Progenitor cell of endocrine pancreas (in vitro differentiated cells): Measurements from ENCODE around the gene WNT2B. TPM values are rescaled to one million over a fixed set of nuclear protein-coding genes. Genes with fewer than 3 reads are reported as not detected.

Experiments
- DNase-seq: peaks from one replicate; pipeline ENCODE4 v3.0.0; 2021; ENCODE audit warnings: low spot score; ENCODE audit not compliant: unreplicated experiment
- H3K27ac Mint-ChIP-seq: 2 replicates; pipeline ENCODE4 v1.8.0; 2021; ENCODE audit warnings: mild to moderate bottlenecking, moderate library complexity, mixed read lengths
- H3K27me3 Mint-ChIP-seq: 2 replicates; pipeline ENCODE4 v1.8.0; 2021; ENCODE audit warnings: mixed read lengths
- H3K36me3 Mint-ChIP-seq: 2 replicates; pipeline ENCODE4 v1.8.0; 2022; ENCODE audit warnings: mixed read lengths; ENCODE audit not compliant: insufficient read depth
- H3K4me1 Mint-ChIP-seq: 2 replicates; pipeline ENCODE4 v1.8.0; 2021; ENCODE audit warnings: low read depth, mixed read lengths
- H3K4me3 Mint-ChIP-seq: 2 replicates; pipeline ENCODE4 v1.8.0; 2021; ENCODE audit warnings: low read depth, mild to moderate bottlenecking, moderate library complexity, mixed read lengths
- H3K9me3 Mint-ChIP-seq: 2 replicates; pipeline ENCODE4 v1.8.0; 2021; ENCODE audit warnings: low read depth, mixed read lengths
- long read RNA-seq: library from polyadenylated mRNA; unstranded; transcript quantifications from one replicate; pipeline ENCODE4 v2.0.0, GENCODE V29; 2020
- total RNA-seq: library from RNA; stranded (reverse); gene quantifications from 2 replicates; pipeline ENCODE4 v1.2.1, GENCODE V29; 2021
- TF ChIP-seq, protein P1 (sequence below): fragments of 200-600 bp; sonication (generic); IDR thresholded peaks from one replicate; pipeline ENCODE4 v1.5.0; 2021; ENCODE audit warnings: antibody characterized with exemption, mild to moderate bottlenecking; ENCODE audit not compliant: unreplicated experiment

WNT2B gene
- 0.77 and 1.6 TPM in 2 replicates for total RNA-seq
- long read RNA-seq, partial matches to known transcripts: 0 of 1 reads
- long read RNA-seq, other reads (novel, unspliced or antisense): 1 of 1 reads

DNA sequence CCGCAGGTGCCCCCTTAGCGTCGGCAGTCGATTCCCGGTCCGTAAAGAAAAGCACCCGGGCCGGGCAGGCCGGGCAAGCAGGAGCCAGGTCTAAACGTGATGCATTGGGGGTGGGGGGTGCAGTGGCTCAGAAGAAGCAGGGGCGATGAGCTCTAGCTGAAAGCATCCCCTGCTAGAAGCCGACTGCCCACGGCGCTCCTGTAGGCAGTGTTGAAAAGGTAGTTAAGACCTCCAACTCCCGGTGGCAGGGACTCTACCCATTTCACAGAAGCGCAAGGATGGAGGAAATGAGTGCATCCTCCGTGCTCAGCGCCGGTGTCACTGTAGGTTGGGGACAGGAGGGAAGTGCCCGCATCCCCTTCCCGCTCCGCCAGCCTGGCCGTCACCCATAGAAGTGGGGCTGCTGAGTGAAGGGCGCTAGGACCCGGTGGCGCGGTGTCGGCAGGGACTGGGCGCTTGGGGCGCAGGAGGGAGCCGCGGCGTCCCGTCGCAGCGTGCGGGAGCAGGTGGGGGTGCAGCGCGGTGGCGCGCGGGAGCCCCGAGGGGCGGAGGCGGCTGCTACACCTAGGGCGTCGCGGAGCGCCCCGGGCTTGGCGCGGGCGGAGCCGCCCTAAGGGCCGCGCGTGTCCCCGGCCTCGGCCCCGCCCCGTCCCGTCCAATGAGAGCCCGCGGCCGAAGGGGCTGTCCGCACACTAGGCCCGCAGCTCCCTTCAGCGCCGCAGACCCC, at the start of gene WNT2B:
Gene WNT2B (plus strand): TSS at position 688 of the 727 bp plus-strand sequence. CDS start 298 bp downstream, outside the sequence.
- no peak for DNase-seq
- no peak within 1 kb of the TSS for H3K27ac Mint-ChIP-seq
- TF ChIP-seq, protein P1, sequence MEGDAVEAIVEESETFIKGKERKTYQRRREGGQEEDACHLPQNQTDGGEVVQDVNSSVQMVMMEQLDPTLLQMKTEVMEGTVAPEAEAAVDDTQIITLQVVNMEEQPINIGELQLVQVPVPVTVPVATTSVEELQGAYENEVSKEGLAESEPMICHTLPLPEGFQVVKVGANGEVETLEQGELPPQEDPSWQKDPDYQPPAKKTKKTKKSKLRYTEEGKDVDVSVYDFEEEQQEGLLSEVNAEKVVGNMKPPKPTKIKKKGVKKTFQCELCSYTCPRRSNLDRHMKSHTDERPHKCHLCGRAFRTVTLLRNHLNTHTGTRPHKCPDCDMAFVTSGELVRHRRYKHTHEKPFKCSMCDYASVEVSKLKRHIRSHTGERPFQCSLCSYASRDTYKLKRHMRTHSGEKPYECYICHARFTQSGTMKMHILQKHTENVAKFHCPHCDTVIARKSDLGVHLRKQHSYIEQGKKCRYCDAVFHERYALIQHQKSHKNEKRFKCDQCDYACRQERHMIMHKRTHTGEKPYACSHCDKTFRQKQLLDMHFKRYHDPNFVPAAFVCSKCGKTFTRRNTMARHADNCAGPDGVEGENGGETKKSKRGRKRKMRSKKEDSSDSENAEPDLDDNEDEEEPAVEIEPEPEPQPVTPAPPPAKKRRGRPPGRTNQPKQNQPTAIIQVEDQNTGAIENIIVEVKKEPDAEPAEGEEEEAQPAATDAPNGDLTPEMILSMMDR: no peak
- H3K36me3 Mint-ChIP-seq: no peaks in the 10 kb centered on the region
- peak within 1 kb of the TSS; percentile 62 for H3K4me3 Mint-ChIP-seq
- no peaks in the 10 kb centered on the region for H3K4me1 Mint-ChIP-seq
- H3K9me3 Mint-ChIP-seq: no peaks in the 10 kb centered on the region
- H3K27me3 Mint-ChIP-seq: peaks cover 91% of the 10 kb centered on the region

- Mint-ChIP-seq H3K4me1 (peaks cover 45% of the 10 kb centered on the region), H3K9me3 (no peaks in the 10 kb centered on the region), H3K36me3 (peaks cover 16% of the 10 kb centered on the region), H3K27ac (no peak overlapping the region), H3K27me3 (peaks cover 15% of the 10 kb centered on the region), H3K4me3 (no peak overlapping the region)
- TF ChIP-seq, protein P1: no peak
- no peak for DNase-seq
Measured at GRCh38 chr1:112460615-112461014, 48.1 kb upstream of the WNT2B start.

DNA sequence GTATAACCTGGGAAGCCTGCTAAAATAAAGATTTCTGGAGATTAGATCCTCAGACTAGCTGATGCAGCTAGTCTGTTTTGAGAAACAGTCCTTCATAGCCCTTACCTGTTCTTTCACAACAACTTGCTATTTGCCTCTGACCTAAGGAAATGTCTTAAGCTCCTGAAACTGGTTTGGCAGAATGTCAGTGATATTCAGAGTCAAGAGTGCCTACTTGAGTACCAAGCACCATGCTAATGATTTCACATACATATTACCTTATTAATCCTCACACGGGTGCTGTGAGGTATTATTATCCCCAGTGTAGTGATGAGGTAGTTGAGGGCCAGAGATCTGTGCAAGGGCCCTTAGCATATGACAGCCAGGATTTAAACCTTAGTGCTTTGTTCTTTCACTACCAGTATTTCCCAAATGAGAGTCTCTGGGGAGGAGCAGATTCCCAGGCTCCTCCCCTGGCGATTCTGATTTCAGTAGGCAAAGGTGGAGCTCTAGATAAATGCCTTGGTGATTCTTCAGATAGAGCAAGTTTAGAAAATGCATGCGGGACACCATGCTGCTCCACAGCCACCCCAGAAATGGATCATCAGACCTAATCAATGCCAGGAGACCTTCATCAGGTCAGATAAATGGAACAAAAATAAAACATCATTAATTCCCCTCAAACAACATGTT, 47.4 kb upstream of the WNT2B start:
- no peaks in the 10 kb centered on the region for H3K9me3 Mint-ChIP-seq
- H3K27me3 Mint-ChIP-seq: peaks cover 22% of the 10 kb centered on the region
- H3K4me1 Mint-ChIP-seq: peaks cover 51% of the 10 kb centered on the region
- TF ChIP-seq, protein P1: no peak
- H3K36me3 Mint-ChIP-seq: peaks cover 10% of the 10 kb centered on the region
- no peak for DNase-seq
- no peak overlapping the region for H3K4me3 Mint-ChIP-seq
- peak overlapping the region; percentile 57 for H3K27ac Mint-ChIP-seq

DNA sequence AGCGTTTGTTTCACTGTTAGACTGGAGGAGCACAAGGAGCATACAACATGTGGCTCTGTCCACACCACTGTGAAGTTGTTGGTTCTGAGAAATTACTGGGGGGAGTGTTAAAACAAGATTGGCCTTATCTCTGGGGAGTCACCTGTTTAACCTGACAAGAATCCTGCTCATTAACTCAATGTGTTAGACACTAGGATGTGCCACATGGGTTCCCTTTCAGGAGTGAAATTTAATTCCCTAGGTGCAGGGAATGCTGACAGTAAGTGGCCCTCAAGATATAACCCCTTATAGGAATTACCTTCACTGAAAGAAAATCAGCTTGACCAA, 45.8 kb upstream of the WNT2B start:
- TF ChIP-seq, protein P1: no peak
- Mint-ChIP-seq H3K4me1 (peaks cover 51% of the 10 kb centered on the region), H3K36me3 (no peaks in the 10 kb centered on the region), H3K27ac (no peak overlapping the region), H3K4me3 (no peak overlapping the region), H3K27me3 (peaks cover 38% of the 10 kb centered on the region), H3K9me3 (no peaks in the 10 kb centered on the region)
- no peak for DNase-seq

DNA sequence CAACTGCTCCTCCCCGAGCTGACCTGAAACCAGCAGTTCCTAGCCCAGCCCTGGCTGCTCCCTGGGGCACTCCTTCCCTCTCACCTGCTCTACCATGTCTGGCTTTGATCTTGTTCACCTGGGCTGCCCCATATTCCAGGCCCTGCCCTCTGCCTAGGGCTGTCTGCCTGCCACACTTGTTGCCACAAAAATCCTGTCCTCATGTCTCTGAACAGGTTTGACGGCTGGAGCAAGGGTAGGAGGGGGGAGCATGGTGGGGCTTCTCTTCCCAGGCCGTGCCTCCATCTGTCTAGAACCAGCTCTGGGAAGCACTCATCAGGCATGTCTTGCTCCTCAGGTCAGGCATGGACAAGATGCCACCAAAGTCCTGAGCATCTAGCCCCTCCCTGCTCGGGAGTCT, 44.3 kb upstream of the WNT2B start:
- Mint-ChIP-seq H3K27ac (no peak overlapping the region), H3K4me1 (peaks cover 47% of the 10 kb centered on the region), H3K9me3 (no peaks in the 10 kb centered on the region), H3K27me3 (peaks cover 49% of the 10 kb centered on the region), H3K4me3 (no peak overlapping the region), H3K36me3 (no peaks in the 10 kb centered on the region)
- DNase-seq: no peak
- TF ChIP-seq, protein P1: no peak
